SU-DHL-6 (cell line): ENCODE data around the gene OPTN.

Source experiments
- H2AFZ ChIP-seq: fragments of 200-600 bp; sonication (generic); 2 replicates; pipeline ENCODE4 v1.6.1; 2014; ENCODE audit warnings: low read depth, mild to moderate bottlenecking, moderate library complexity, mixed read lengths, antibody characterized with exemption, low read length; ENCODE audit not compliant: severe bottlenecking
- H3F3A ChIP-seq: fragments of 200-600 bp; shearing (Covaris generic); 2 replicates; pipeline ENCODE4 v1.6.0; 2016; ENCODE audit warnings: antibody characterized with exemption, mild to moderate bottlenecking; ENCODE audit not compliant: insufficient read depth
- H3K27ac ChIP-seq: fragments of 200-600 bp; sonication (generic); 2 replicates; pipeline ENCODE4 v1.5.1; 2016; ENCODE audit warnings: low read depth, mild to moderate bottlenecking, low read length, moderate library complexity, mixed read lengths
- H3K27me3 ChIP-seq: fragments of 200-600 bp; sonication (generic), shearing (Covaris generic); 2 replicates; pipeline ENCODE4 v1.6.0; 2014; ENCODE audit warnings: mild to moderate bottlenecking, low read length
- H3K36me3 ChIP-seq: fragments of 200-600 bp; sonication (generic); 2 replicates; pipeline ENCODE4 v1.6.1; 2014; ENCODE audit warnings: mild to moderate bottlenecking, low read length, mixed read lengths
- H3K4me2 ChIP-seq: fragments of 300-600, 200-600 bp; shearing (Covaris generic), sonication (generic); 2 replicates; pipeline ENCODE4 v1.6.0; 2014; ENCODE audit warnings: low read length, low read depth, mild to moderate bottlenecking; ENCODE audit not compliant: poor library complexity, severe bottlenecking
- H3K4me3 ChIP-seq: fragments of 200-600 bp; sonication (generic); 2 replicates; pipeline ENCODE4 v1.5.1; 2014; ENCODE audit warnings: antibody characterized with exemption, low read length, mild to moderate bottlenecking, mixed read lengths; ENCODE audit not compliant: insufficient read depth, poor library complexity, severe bottlenecking
- H3K79me2 ChIP-seq: fragments of 200-600 bp; sonication (generic); 2 replicates; pipeline ENCODE4 v1.6.1; 2014; ENCODE audit warnings: mild to moderate bottlenecking, low read length, moderate library complexity; ENCODE audit not compliant: insufficient read depth
- H3K9ac ChIP-seq: fragments of 200-600 bp; sonication (generic); 2 replicates; pipeline ENCODE4 v1.7.0; 2014; ENCODE audit warnings: mild to moderate bottlenecking, low read length
- H3K9me2 ChIP-seq: fragments of 200-600 bp; sonication (generic); replicated peaks from 2 replicates; pipeline ENCODE4 v1.6.1; 2014; ENCODE audit warnings: low read length; ENCODE audit not compliant: insufficient read depth
- H3K9me3 ChIP-seq: fragments of 200-600 bp; sonication (generic); 2 replicates; pipeline ENCODE4 v1.6.1; 2014; ENCODE audit warnings: low read length, mixed read lengths; ENCODE audit not compliant: insufficient read depth
- H4K20me1 ChIP-seq: fragments of 200-600 bp; sonication (generic); 2 replicates; pipeline ENCODE4 v1.6.1; 2014; ENCODE audit warnings: low read depth, mild to moderate bottlenecking, antibody characterized with exemption, low read length, moderate library complexity, mixed read lengths
- EZH2phosphoT487 ChIP-seq: fragments of 200-600 bp; sonication (generic), shearing (Covaris generic); conservative IDR thresholded peaks from 2 replicates; pipeline ENCODE4 v1.6.1; 2018; ENCODE audit warnings: mild to moderate bottlenecking, antibody characterized with exemption, low read length, moderate library complexity, mixed read lengths
- TF ChIP-seq, protein P1 (sequence below): fragments of 200-600 bp; sonication (generic); IDR thresholded peaks from one replicate; pipeline ENCODE4 v1.5.1; 2017; ENCODE audit warnings: antibody characterized with exemption, mild to moderate bottlenecking, low read length, moderate library complexity; ENCODE audit not compliant: insufficient read depth, poor library complexity, severe bottlenecking

OPTN gene

DNA sequence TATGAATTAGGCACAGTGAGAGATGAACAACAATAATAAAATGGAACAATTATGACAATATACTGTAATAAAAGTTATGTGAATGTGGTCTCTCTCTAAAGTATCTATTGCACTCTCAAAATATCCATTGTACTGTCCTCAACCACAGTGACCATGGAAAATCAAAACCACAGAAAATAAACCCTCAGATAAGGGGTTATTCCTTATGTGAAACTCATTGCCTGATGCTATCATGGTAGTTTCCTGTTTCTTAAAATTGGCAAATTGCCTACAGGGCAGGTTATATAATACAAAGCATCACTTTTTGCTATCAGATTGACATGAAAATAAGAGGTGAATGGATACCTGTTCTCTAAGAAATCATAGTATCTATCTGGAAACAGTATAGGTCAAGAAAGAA, 65.2 kb downstream of the OPTN start:
- TF ChIP-seq, protein P1, sequence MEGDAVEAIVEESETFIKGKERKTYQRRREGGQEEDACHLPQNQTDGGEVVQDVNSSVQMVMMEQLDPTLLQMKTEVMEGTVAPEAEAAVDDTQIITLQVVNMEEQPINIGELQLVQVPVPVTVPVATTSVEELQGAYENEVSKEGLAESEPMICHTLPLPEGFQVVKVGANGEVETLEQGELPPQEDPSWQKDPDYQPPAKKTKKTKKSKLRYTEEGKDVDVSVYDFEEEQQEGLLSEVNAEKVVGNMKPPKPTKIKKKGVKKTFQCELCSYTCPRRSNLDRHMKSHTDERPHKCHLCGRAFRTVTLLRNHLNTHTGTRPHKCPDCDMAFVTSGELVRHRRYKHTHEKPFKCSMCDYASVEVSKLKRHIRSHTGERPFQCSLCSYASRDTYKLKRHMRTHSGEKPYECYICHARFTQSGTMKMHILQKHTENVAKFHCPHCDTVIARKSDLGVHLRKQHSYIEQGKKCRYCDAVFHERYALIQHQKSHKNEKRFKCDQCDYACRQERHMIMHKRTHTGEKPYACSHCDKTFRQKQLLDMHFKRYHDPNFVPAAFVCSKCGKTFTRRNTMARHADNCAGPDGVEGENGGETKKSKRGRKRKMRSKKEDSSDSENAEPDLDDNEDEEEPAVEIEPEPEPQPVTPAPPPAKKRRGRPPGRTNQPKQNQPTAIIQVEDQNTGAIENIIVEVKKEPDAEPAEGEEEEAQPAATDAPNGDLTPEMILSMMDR, result no peak
- TF ChIP-seq EZH2phosphoT487, result no peak
- Histone ChIP-seq H3K9me2 (no peaks in the 10 kb centered on the region), H3K4me2 (no peak overlapping the region), H2AFZ (no peak overlapping the region), H3K79me2 (peaks cover 37% of the 10 kb centered on the region), H3K27me3 (no peaks in the 10 kb centered on the region), H4K20me1 (peaks cover 3% of the 10 kb centered on the region; the same call in 1 of the 2 replicates), H3K9ac (no peak overlapping the region), H3F3A (no peaks in the 10 kb centered on the region), H3K27ac (no peak overlapping the region), H3K9me3 (no peaks in the 10 kb centered on the region), H3K4me3 (no peak overlapping the region), H3K36me3 (peaks cover 6% of the 10 kb centered on the region; the same call in 1 of the 2 replicates)

DNA sequence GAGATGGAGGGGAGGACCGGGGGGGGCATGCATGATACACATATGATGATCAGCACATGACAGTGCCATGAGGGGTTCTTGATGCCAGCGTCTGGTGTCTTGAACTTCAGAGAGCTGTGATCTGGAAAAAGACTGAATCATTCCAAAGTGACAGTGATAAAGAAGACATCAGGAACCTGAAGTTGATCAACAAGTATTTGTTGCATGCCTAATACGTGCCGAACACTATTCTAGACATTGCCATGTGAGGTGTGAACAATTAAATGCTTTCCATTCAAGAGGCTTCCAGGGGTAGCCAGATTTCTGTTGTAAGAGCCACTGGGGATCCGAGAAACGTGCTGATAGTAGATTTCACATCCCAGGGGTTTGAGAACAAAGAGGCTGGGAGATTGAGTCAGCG, 67.6 kb downstream of the OPTN start:
- Histone ChIP-seq H3F3A (no peaks in the 10 kb centered on the region), H3K4me2 (no peak overlapping the region), H3K4me3 (no peak overlapping the region), H3K27ac (no peak overlapping the region), H3K9me3 (no peaks in the 10 kb centered on the region), H3K9ac (no peak overlapping the region), H3K36me3 (peaks cover 18% of the 10 kb centered on the region; the same call in 1 of the 2 replicates), H4K20me1 (peaks cover 6% of the 10 kb centered on the region; the same call in 1 of the 2 replicates), H3K27me3 (no peaks in the 10 kb centered on the region), H3K9me2 (no peaks in the 10 kb centered on the region), H3K79me2 (peaks cover 27% of the 10 kb centered on the region), H2AFZ (no peak overlapping the region)
- no peak for TF ChIP-seq EZH2phosphoT487
- TF ChIP-seq, protein P1, result no peak

DNA sequence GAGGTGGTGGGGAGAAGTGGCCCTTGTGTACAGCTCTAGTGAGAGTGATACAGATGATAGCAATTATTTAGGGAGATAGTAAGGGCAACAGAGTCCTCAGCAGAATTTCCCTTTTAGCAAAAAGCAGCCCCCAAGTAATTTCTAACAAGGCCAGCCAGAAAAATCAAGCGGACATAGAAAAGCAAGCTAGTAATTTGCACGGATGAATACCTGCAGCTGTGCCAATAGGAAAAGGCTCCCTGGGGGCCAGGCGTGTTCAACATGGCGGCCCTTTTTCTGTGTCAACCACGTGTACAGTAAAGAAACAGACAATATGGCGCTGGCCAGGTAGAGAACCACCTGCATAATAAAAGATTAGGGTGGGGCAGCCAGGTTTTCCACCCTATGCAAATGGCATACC, 68.8 kb downstream of the OPTN start:
- Histone ChIP-seq H3K79me2 (peaks cover 14% of the 10 kb centered on the region), H3K27ac (no peak overlapping the region), H3K4me2 (no peak overlapping the region), H3K27me3 (no peaks in the 10 kb centered on the region), H3K4me3 (no peak overlapping the region), H3K9me3 (no peaks in the 10 kb centered on the region), H4K20me1 (peaks cover 6% of the 10 kb centered on the region; the same call in 1 of the 2 replicates), H3F3A (no peaks in the 10 kb centered on the region), H3K9me2 (no peaks in the 10 kb centered on the region), H3K36me3 (peaks cover 27% of the 10 kb centered on the region; the same call in 1 of the 2 replicates), H2AFZ (no peak overlapping the region), H3K9ac (no peak overlapping the region)
- TF ChIP-seq EZH2phosphoT487, result no peak
- TF ChIP-seq, protein P1, result no peak
